NCI-H2227 (cell line): ENCODE results near the gene TBCK.

ENCODE experiments used
- DNase-seq: peaks from one replicate; lab custom pipeline; 2025; ENCODE audit not compliant: unreplicated experiment; lab: John Stamatoyannopoulos, UW

The TBCK gene

DNA sequence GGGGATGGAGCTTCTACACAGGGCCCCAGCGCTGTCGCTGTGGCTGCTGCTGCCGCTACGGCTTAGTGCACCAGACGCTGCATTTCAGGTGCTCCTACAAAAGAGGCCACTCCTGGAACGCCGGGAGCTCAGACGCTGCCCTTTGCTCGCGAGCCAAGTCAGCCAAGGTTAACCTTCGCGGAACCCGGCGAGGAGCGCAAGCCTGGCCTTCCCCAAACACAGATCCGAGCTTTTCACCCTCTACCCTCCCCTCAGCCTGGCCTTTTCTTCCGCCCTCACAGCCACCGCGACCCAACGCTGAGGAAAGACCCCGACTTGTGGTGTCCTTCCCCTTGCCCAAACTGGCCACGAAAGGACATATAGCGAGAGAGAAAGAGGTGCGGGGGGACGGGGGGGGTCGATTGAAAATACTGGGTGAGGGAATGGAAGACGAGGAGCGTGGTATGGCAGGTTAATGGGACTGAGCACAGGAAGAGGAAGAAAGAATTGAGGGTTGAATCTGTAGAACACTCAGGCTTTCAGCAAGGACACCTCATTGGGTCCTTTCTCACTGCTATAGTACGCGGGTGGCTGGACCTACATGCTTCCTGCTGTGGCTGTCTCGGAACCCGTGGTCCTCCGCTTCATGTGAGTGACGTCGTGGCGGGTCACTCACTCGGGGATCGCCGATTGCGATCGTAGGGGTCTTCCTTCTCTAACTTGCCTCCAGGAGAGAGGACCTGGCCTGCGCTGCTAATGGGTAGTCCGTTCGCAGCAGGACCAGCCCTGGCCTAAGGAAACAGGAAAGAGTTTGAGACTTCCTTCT, at the start of gene TBCK, which contains the start of gene AIMP1:
Gene TBCK (minus strand): TSS at position 242 of the 805 bp plus-strand sequence. CDS start 7,249 bp downstream, outside the sequence.
Gene AIMP1 (plus strand): TSS at position 583 of the 805 bp plus-strand sequence. CDS start 8,460 bp downstream, outside the sequence.
- peak; percentile 88 for DNase-seq

DNA sequence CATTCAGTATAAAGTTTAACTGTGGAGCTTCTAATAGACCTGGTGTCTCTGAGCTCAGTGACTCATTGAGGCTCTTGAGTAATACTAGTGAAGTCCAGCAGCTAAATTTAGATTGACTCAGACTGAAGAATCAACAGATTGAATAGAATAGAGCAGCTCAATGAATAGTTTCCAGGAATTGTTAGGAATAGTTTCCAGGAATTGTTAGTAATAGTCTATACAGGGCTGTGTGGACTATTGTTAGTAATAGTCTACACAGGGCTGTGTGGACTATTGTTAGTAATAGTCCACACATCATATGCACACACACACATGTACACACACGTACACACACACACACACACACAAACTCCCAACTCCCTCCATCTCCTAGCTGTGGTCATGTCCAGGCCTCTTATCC, 49.6 kb upstream of the TBCK start:
- DNase-seq = no peak

DNA sequence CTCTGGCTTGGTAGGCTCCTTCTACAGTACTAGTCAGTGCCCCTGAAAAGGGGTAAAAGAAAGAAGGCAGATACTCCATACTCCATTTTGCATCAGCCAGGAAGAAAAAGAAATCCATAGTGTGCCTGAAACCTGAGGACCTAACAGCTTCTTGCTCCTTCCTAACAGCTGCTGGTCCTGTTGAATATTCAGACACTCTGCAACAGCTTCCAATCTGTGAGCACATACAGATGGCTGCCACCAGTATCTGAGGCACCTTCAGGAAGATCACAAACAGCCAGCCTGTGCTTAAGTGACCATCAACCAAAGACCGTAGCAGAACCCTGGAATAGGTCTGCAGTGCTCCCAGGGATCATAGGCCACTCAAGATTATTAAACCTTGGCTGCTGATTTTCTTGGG, 48.3 kb upstream of the TBCK start:
- DNase-seq = no peak

DNA sequence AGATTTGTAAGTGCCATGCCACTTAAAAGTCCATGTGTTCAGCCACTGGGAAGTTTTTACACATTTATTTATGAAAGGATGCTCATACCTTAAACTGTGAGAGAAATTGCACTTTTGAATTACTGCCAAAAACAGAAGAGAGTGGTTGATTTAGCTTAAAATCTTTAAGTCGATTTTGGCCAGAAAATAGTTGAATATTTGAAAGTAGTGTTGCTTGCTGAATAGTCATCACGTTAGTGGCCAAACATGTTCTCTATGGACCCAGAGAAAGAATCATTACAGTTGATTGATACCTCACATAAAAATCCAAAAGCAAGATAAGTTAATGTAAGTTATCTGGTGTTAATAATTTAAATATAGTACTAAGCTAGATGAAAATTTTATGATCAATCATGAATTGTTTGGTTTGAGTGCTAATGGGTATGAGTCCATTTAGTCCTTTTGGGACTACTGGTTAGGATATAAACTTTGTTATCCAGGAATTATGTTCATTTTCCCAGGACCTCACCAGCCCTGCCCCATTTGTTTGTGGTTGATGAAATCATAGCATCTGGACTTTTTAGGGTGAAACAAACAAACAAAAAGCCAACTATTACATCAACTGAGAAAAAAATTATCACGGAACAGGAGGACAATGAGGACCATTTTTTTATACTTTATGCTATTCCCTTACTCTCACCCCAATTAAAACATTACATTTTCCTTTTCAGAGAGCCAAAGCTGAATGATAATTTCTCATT, 46.2 kb upstream of the TBCK start:
- no peak for DNase-seq

DNA sequence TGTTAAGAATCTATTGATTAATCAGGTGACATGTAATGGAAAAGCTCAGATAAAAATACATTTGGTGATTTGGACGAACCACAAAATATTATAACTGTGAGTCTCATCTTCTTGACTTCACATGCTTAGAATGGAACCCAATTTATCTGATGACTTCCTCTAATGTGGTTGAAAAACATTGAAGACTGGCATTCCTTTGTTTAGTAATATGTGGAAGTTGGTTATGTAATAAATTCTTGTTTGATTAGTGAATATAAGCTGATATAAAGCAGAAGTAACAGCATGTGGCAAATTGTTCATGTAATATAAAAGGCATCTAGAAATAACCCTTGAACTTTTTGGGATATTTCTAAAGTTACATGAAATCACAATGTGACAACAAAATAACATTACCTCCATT, 42.9 kb upstream of the TBCK start:
- DNase-seq = no peak

DNA sequence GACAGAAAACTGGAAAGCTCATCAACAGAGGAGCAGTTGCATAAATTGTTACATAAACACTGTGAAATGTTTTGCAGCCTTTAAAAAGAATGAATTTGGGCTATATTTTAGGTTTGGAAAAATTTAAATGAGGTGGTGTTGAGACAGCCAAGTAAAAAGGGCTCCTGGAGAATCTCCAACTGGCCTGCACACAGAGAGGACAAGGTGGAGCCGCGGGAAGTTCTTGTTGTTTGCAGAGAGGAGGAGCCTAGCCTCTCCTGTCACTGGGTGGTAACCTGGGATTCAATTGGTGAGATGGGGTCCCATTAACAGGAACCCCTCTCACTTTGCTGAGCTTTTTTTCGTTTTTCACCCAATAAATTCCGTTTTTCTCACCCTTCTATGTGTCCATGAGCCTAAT, 39.2 kb upstream of the TBCK start:
- DNase-seq = no peak

DNA sequence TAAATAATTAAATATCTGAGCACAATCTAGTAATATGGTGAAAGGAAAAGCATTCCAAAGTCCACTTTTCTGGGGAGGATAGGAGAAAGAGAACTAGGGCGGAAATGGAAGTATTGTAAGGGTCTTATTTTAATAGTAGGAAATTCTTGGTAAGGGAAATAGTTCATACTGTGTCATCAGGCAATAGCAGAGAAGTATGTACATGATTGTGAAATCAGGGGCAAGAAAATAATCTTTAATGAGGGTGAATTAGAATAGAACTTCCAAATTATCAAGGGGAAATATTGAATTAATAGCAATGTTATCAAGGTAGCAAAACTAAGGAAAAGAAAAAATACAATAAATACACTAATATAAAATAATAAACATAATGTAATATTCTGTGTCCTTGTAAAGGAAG, 37.8 kb upstream of the TBCK start:
- no peak for DNase-seq

DNA sequence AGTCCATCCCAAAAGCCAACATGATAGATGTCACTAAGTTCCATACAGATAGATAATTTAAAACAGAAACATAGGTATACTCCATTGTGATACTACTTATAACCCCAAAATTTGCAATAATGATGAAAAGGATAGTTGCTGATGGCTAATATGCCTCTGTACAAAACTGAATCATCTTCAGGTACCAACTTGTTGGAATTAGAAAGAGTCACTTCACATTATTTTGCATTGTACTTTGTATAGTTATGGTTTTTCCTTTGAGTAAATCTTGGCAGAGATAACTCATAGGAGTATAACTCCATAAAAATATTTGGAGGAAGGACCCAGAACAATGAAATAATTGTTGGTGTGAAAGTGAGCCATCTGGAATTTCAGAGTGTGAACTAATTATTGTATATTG, 35.0 kb upstream of the TBCK start:
- DNase-seq = no peak

DNA sequence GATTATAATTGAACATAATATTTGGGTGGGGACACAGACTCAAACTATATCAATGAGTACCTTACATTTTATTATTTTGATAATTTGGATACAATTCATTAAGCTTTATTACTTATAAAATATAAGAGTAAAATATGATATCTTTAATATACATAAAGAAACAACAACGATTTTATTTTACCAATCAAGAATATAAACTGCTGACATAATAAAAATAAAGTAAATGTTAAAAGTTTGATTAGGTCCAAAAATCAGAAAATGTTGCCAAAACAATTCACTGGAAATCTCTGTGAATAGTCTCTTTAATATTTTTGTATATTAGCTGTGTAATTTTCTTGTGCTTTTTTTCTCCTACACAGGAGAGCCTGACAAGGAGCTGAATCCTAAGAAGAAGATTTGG, 31.2 kb upstream of the TBCK start:
- no peak for DNase-seq

DNA sequence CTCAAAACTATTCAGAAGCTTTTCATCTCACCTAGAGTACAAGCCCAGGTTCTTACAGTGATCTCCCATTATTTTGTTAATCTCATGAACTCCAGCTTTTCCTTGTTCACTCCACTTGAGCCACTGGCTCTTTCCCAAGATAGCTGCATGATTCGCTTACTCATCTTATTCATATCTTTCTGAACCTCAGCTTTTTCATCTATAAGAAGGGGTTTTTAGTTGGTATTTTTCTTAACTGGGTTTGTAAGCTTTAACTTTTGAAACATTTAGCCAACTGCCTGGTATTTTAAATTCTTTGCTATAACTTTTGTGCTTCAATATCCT, 28.6 kb upstream of the TBCK start:
- no peak for DNase-seq

DNA sequence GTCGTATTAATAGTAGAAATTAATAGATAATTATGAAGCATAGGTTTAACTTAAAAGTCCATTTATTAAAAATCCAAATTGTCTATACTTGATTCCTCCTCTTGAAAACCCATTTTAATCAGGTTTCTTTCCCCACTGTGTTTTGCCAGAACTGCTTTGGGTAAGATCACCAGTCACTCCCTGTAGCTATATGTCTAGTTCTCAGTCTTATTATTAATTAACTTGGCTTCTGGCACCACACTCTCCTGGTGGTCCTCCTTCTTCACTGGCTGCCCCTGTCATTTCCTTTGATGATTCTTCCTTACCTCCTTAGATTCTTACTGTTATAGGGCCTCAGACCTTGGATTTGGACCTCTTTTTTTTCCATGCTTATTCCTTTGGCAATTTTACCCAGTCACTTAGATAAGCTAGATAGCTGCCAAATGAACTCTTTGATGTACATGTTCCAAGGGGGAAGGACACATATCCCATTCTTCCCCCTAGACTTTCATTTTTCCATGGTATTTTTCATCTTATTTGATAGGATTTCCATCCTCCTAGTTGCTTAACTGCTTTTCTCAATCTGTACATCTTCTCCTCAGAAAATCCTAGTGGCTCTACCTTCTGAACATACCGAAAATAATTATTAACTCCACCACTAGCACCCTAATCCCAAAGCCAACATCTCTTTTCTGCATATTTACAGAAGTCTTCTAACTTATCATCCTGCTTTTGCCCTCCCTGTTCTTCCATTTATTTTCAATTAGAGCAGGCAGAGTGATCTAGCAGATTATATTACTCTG, 28.0 kb upstream of the TBCK start:
- no peak for DNase-seq

DNA sequence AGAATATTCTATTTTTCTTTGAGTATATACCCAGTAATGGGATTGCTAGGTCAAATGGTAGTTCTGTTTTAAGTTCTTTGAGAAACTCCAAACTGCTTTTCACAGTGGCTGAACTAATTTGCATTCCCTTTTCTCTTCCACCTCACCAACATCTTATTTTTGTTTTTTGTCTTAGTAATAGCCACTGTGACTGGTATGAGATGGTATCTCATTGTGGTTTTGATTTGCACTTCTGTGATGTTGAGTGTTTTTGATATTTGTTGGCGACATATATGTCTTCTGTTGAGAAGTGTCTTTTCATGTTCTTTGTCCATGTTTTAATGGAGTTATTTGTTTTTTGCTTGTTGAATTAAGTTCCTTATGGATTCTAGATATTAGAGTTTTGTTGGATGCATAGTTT, 24.8 kb upstream of the TBCK start:
- no peak for DNase-seq

DNA sequence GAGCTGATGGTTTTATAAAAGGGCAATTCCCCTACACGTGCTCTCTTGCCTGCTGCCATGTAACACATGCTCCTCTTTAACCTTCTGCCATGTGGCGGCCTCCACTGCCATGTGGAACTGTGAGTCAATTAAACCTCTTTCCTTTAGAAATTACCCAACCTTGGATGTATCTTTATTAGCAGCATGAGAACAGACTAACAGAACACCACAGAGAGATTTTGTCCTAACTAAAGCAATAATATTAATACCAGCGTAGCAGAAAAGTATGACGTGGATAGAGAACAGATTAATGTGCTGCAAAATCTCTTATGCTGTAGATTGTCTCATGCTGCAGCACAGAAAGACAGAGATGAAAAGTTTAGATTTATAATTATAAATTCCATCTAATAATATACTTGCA, 23.4 kb upstream of the TBCK start:
- no peak for DNase-seq

DNA sequence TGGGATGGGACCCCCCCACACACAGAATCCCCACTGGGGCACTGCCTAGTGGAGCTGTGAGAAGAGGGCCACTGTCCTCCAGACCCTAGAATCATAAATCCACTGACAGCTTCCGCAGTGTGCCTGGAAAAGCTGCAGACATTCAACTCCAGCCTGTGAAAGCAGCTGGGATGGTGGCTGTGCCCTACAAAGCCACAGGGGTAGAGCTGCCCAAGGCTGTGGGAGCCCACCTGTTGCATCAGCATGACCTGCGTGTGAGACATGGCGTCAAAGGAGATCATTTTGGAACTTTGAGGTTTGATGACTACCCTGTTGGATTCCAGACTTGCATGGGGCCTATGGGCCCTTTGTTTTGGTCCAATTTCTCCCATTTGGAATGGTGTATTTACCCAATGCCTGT, 22.7 kb upstream of the TBCK start:
- no peak for DNase-seq

DNA sequence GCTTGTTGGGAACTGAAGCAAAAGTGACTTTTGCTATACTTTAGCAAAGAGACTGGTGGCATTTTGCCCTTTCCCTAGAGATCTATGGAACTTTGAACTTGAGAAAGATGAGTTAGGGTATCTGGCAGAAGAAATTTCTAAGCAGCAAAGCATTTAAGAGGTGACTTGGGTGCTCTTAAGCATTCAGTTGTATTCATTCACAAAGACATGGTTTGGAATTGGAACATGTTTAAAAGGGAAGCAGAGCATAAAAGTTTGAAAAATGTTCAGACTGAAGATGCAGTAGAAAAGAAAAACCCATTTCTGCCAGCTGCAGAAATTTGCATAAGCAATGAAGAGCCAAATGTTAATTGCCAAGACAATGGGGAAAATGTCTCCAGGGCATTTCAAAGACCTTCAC, 21.9 kb upstream of the TBCK start:
- no peak for DNase-seq

DNA sequence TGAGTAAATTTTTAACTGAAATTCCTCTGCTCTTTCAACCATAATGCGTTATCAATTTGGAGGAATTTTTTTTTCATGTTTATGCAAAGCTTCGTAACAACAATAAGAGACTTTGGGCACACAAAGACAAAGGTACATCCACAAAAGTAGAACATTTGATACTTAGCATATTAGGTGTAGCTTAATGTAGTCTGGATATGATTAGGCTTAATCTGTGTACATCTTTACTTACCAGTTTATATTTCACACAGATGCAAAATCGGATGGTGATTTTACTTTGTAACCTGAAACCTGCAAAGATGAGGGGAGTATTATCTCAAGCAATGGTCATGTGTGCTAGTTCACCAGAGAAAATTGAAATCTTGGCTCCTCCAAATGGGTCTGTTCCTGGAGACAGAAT, 20.6 kb upstream of the TBCK start:
- DNase-seq = no peak

DNA sequence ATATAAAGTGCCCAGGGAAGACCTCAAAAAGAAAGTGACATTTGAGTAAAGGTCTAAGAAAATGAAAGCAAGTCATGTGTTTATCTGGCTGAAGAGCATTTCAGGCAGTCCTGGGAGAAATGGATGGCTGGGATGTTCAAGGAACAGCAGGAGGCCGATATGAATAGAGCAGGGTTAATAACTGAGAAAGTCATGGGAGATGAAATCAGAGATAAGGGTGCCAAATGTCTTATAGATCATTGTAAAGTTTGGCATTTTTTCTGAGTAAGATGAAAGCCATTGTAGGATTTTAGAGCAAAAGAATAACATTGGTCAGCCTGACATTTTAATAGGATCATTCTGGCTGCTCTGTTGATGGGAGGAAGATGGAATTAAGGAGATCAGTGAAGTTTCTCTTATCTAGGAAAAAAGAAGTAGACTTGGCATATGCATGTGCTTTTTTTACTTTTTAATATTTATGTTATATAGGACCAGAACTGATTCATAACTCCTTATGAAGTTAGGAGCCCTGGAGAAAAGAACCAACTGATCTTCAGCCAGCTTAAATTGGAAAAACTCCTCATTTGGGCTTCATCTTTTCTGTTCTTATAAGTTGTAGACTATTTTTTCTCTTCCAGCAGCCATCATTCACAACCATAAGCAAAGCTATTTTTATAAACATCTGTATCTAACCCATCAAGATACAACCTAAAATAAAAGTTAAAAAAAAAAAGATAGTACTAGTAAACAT, 18.9 kb upstream of the TBCK start:
- DNase-seq = no peak

DNA sequence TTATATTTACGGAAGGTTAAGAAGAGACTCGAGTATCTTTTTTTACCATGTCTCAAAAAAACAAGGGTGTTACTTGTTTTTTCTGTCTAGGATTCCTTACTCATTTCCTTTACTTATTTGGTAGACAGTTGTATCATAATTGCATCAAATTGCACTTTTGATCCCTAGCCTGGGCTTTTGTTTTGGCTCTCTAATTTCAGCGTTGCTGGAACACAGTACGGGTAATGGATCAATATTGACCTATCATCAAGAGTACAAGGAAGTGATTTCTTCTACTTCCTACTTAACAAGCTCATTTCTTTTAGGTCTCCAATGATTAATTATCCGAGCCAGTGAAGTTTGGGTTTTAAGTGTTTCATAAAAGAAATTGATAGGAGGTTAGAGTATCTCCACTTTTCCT, 17.2 kb upstream of the TBCK start:
- no peak for DNase-seq

DNA sequence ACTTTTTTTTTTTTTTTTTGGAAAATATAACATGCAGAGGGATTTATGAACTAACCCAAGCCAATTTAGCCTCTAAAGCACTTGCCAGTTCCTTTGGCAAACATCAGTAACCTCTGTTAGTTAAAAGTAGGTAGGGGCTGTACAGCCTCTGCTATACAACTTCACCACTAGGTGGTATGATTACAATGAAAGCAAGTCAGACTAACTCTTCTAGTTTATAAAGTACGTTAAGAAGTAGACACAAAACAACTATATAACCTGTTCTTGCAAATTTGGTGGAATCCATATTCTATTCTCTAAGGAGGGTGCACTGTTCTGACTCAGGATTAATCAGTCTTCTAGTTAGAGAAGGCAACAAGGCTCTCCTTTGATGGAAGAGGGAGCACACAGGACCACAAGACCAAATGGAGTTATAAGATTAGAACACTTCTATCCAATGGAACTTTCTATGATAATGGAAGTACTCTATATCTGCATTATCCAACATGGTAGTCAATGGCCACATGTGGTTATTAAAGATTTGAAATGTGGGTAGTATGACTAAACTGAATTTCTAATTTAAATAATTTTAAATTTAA, 13.1 kb upstream of the TBCK start:
- DNase-seq = peak; percentile 11

DNA sequence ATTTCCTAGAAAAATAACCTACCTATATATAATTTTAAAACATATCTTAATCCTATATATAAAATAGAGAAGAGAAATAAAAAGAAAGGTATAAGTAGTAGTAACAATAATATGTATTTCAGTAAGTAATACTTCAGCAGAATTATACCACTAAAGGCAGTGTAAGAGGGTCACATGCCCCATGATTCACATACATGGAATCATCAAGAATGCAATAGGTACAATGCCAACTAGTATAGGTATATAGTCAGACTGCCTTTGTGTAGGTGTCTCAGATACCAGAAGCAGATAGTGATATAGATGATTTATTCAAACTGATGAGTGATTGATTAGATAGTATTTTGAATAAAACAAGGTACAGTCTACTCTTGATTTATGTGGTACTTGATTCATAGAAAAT, 9.8 kb upstream of the TBCK start:
- DNase-seq = no peak

DNA sequence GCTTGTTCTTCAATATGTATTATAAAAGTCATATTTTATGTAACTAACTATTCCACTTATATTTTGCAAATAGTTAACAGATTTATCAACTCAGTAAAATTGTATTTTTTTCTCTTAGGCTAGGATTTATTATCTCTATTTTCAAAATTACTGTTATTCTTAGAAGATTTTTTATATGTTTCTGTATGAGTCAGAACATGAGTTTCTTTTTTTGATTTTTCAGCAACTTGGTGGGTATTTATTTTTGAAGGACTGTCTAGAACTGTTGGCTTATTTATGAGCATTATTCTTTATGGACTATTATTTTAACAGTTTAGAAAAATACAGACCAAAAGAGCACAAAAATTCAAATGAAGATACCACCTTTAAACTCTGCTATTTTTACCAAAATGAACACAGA, 7.1 kb upstream of the TBCK start:
- DNase-seq = no peak
